HG03159 (cell line): Measurements from ENCODE around the gene UBR4.

ENCODE experiments used
- ATAC-seq: cut with Tn5 transposase; IDR thresholded peaks from one replicate; pipeline ENCODE4 v1.9.1; 2021; ENCODE audit warnings: mild to moderate bottlenecking, moderate library complexity; ENCODE audit not compliant: unreplicated experiment

Gene UBR4

GRCh38 chr1:19149736-19150135 lies 60.3 kb downstream of the UBR4 start:
- no peak for ATAC-seq

- ATAC-seq, result no peak
Measured at GRCh38 chr1:19140465-19140864, 69.6 kb downstream of the UBR4 start.

- ATAC-seq, result no peak
Measured at GRCh38 chr1:19139711-19140110, 70.4 kb downstream of the UBR4 start.

- no peak for ATAC-seq
Measured at GRCh38 chr1:19138958-19139581, 71.0 kb downstream of the UBR4 start.

- ATAC-seq, result no peak
Measured at GRCh38 chr1:19138331-19138730, 71.7 kb downstream of the UBR4 start.

GRCh38 chr1:19137158-19137557 lies 72.9 kb downstream of the UBR4 start:
- ATAC-seq, result no peak

- ATAC-seq, result no peak
Measured at GRCh38 chr1:19133360-19133759, 76.7 kb downstream of the UBR4 start.

GRCh38 chr1:19130468-19130867 lies 79.6 kb downstream of the UBR4 start:
- ATAC-seq, result no peak

- ATAC-seq, result no peak
Measured at GRCh38 chr1:19128968-19129514, 81.0 kb downstream of the UBR4 start.

- no peak for ATAC-seq
Measured at GRCh38 chr1:19124273-19124672, 85.8 kb downstream of the UBR4 start.

GRCh38 chr1:19123837-19124236 lies 86.2 kb downstream of the UBR4 start:
- no peak for ATAC-seq

- no peak for ATAC-seq
Measured at GRCh38 chr1:19122668-19123067, 87.4 kb downstream of the UBR4 start.

- no peak for ATAC-seq
Measured at GRCh38 chr1:19121192-19121591, 88.9 kb downstream of the UBR4 start.

- no peak for ATAC-seq
Measured at GRCh38 chr1:19120070-19120469, 90.0 kb downstream of the UBR4 start.

GRCh38 chr1:19115082-19115808 lies 94.8 kb downstream of the UBR4 start:
- no peak for ATAC-seq

GRCh38 chr1:19113697-19114092 lies 96.4 kb downstream of the UBR4 start:
- no peak for ATAC-seq

- no peak for ATAC-seq
Measured at GRCh38 chr1:19112891-19113696, 97.0 kb downstream of the UBR4 start.

- no peak for ATAC-seq
Measured at GRCh38 chr1:19110257-19110927, 99.7 kb downstream of the UBR4 start.

- ATAC-seq, result no peak
Measured at GRCh38 chr1:19109545-19109944, 100.5 kb downstream of the UBR4 start.

- ATAC-seq, result no peak
Measured at GRCh38 chr1:19101244-19101643, 108.8 kb downstream of the UBR4 start.

- ATAC-seq, result no peak
Measured at GRCh38 chr1:19100028-19100427, 110.0 kb downstream of the UBR4 start.
